ENCODE data around the gene C3orf20. TPM values are rescaled to one million over a fixed set of nuclear protein-coding genes. Genes with fewer than 3 reads are reported as not detected.
A peak's percentile ranks its signal among the peaks of the same experiment; 100 is the strongest.

C3orf20 gene
- total RNA-seq, 1 donor from 2014 or later, result not detected

DNA sequence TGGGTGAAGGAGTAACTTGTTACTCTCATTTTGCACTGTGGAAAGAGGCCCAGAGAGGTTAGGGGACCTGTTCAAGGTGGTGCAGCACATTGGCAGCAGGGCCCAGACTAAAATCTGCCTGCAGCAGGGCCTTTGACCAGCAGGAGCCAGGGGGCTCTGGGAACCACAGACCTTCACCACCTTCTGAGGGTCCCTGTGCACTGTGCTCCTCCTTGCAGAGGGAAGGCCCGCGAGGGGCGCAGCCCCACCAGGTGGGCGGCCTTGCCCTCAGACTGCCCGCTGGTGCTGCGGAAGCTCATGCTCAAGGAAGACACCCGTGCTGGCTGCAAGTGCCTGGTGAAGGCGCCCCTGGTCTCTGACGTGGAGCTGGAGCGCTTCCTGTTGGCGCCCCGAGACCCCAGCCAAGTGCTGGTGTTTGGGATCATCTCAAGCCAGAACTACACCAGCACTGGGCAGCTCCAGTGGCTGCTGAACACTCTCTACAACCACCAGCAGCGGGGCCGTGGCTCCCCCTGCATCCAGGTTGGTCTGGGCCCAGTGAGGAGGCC lies 82.3 kb downstream of the C3orf20 start:
- DNase-seq (ENCODE audit: low spot score), result no peak

DNA sequence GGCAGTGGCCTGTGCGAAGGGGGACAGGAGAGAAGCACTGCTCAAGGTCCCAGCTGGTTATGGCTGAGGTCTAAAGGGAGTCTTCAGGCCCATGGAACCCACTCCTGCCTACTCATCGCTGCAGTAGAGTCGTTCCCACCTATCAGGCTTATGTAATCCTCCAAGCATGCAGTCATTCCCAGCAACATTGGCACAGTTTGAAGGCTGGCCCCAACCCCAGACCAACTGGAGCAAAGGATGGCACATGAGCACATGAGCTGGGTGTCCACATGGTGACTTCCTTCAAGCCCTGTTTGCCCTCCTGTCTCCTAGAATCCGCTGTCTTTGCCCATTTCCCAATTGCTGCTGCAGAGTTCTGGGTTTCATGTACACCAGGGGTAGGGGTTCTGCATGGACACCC lies 83.4 kb downstream of the C3orf20 start:
- no peak for DNase-seq (ENCODE audit: low spot score)

DNA sequence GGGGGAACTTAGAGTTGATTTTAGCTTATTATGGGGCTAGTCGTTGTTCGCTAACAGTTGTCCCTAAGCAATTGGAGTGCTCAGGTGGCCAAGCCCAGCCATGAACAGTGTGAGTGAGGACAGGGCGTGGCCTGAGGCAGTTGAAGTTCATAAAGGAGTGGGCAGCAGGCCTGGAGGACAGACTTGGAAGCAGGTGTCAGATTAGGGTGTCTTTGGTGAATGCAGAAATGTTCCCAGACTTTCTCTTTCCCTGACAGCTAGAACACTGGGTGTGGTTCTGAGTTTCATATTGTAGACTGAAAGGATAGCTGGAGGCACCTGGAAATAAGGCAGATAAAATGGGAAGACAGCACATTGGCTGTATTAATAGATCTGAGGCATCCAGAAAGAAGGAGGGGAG lies 84.0 kb downstream of the C3orf20 start:
- no peak for DNase-seq (ENCODE audit: low spot score)

DNA sequence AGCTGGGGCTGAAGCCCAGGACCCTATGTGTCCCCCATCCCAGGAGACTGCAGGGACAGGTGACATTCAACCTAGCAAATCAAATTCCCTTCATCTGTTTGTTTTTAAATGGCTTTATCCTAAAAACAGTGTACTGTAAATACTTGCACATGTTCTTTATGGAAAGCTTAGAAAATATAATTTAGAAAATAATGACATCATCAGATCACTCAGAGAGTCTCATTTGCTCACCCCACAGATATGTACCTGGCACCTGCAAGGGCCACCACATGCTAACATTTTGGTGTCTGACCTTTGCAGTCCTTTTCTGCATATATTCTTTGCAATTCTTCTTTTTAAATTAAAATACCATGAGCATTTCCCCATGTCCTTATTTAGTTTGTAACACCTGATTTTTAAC lies 85.2 kb downstream of the C3orf20 start:
- no peak for DNase-seq (ENCODE audit: low spot score)

DNA sequence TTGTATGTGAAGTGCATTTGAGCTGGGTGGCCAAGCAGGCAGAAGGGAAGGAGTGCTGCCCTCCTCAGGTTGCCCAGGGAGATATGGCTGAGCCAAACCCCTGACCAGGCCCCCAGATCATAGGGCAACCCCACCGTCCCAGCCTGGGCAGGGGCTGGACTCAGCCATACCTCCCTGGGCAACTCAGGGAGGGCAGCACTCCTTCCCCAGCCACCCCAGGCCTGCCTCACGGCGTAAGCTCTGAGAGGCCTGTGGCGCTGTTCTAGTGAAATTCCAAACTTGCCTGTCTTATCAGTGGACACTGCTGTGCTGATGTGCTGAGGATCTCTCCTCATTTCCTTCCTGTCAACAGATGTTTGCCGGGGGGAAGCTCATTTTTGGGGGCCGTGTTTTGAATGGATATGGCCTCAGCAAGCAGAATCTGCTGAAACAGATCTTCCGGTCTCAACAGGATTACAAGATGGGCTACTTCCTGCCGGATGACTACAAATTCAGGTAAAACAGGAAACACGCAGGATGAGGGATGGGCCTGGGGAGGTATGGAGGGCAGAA lies 86.3 kb downstream of the C3orf20 start:
- peak; percentile 5 for DNase-seq (ENCODE audit: low spot score)

DNA sequence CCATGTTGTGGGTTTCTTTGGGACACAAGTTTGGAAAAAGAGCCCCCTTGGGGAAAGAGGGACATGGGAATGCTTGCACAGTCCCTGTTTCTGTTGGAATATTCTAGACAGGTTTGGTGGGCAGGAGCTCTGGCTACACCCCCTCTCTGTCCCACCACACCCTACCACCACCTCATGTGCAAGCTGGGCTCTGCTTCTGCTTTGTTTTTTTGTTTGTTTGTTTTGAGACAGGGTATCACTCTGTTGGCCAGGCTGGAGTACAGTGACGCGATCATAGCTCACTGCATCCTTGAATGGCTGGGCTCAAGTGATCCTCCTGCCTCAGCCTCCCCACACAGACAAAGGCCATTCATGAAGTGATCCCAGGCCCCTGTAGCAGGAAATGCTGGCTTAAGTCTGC lies 86.9 kb downstream of the C3orf20 start:
- DNase-seq (ENCODE audit: low spot score), result no peak

DNA sequence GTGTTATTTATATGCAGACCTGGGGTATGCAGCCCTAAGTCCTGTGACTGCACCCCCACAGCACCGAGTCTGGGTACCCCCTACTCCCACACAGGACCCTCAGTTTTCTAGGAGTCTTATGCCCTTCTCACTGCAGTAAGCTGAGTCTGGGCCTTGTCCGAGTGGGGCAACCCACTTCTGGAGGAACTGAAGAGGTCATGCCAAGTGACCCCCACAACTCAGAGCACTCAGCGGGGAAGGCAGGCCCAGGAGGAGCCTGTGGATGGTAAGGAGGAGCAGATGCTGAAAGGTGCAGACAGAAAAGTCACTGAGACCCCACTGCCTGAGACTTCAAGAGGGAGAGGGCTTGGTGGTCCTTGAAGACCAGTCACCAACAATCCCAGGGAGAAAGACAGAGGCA lies 87.8 kb downstream of the C3orf20 start:
- no peak for DNase-seq (ENCODE audit: low spot score)

DNA sequence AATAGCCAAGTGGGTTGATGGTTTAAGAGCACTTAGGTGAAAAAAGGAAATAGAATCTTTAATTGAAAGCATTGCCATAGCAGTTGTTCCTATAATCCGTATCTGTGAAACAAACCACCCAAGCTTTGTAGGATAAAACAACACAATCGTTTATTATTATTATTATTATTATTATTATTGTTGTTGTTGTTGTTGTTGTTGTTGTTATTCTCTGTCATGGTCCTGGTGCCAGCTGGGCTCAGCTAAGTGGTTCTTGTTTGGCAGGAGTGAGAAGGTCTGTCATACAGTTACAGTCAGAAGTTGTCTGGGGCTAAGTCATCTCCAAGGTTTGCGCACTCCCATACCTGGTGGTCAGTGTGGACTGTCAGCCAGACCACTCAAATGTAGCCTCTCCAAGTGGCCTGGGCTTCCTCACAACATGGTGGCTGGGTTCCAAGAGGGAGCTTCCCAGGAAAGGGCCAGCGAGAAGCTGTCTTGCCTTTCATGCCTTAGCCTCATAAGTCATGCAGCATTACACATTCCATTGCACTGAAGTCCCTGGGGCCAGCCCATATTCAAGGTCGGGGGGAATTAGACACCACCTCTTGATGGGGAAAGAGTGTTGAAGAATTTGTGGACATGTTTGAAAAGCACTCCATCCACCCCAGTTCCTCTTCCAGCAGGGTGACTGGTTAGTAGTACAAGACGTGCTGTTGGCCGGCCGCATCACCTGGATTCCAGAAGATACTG lies 89.6 kb downstream of the C3orf20 start:
- no peak for DNase-seq (ENCODE audit: low spot score)

DNA sequence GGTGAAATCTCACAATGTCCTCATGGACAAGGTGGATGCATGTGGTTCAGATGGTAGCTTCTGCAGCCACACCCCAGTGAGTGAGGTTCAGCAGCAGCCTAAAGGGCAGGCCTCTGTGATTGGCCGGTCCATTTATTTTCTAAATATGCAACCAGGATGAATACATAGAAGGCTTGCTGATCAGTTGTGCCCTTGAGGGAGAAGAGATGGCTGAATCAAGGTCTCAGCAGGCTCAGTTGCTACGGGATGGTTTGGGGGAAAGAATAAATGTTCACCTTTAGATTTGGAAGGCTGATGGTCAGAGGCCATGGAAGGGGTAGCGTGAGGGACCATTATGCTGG lies 90.1 kb downstream of the C3orf20 start:
- DNase-seq (ENCODE audit: low spot score), result no peak

DNA sequence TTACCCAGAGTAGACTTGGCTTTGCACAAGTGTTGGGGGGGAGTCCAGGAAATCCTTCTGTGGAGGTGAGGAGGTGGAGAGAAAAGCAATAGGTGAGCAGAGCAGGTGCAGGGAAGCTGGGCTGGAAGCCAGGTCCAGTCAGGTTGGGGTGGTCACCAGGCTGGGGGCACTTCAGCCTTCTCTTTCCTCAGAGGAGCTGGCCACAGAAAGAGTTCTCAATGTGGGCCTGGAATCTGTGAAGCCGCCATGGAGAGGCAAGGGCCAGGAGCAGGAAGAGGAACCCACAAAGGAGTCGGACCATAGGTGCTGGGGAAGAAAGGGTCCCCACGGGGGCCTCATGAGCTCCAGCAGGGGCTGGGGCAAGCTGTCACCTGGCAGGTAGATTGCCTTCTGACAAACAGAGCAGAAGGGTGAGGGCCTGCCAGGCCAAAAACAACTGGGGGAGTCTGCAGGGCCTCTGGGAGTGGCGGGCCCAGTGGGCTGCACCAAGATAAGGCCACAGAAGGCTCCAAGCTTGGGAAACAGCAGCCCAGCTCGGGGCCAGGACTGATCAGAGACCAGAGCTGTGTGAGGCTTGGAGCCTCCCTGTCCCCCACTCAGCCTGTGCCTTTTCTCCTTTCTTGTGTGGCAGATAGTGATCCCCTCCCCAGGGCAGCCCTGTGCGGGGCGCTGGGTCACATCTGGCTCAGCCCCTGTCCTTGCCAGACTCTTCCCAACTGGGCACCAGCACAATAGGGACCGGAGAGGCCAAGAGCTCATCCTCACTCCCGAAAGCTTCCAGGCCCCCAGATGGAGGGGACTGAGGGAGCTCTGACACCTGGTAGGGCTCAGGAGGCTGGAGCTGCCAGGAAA lies 90.9 kb downstream of the C3orf20 start:
- DNase-seq (ENCODE audit: low spot score), result no peak

DNA sequence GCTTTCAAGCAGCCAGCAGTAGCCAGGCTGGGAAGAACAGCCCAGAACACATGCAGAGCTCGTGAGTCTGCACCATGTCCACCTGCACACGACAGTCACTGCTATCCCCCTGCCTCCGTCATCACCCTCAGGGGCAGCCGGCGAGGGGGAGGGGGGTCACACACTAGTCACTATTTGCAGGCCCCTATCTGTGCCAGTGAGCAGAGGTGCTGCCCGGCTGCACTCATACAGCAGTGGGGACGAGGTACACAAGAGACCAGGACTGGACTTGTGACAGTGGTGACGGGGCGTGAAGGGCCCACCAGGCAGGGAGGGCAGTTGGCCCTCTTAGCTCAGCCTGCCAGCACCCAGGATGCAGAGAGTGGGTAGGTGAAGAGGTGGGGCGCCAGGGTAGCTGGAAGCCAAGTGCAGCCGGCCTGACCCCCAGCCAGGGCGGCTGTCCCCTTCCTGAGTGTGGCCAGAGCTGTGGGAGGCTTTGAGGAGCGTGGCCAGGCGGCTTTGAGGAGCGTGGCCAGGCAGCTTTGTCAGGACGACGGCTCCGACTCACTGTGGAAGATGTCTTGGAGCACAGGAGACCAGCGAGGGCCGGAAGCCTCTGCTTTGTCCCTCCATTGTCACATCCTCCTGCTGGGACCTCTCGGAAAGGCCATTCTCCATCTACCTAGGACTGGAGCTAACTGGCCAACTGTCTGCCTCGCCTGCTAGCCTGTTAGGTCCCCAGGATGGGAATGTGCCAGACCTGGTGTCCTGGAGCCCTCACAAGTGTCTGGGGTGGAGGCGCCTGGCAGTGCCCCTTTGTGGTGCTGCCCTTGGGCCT lies 91.7 kb downstream of the C3orf20 start:
- no peak for DNase-seq (ENCODE audit: low spot score)

DNA sequence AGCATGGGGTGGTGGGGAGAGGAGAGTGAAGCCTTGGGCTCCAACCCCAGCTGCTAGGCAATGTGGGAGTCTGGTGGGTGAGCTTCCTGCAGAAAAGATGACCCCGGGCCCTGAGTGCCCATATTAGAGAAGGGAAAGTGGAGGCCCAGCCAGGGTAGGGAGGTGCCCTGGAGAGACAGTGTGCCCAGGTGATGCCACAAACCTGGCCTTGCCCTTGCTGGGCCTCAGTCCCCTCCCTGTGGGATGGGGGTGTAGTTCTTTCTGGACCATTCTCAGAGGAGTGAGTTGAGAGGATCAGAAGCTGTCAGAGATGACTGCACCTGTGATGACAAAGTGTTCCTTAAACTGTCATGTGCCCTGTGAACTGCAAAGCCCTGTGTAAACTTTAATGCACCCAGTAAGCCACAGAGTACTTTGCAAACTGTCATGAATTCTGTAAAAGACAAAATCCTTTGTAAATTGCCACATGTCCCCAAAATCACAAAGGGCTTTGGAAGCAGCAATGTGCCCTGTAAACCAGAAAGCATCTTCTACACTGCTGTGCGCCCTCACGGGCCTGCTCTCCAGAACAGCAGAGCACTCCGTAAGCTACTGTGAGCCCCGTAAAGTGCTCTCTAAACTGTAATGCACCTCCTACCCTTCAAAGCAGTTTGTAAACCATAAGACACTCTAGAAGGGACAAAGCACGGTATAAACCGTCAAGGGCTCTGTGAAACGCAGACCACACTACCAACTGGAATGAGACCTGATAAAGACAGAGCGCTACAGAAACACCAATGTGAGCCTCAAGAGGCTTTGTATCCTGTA lies 92.5 kb downstream of the C3orf20 start:
- no peak for DNase-seq (ENCODE audit: low spot score)

DNA sequence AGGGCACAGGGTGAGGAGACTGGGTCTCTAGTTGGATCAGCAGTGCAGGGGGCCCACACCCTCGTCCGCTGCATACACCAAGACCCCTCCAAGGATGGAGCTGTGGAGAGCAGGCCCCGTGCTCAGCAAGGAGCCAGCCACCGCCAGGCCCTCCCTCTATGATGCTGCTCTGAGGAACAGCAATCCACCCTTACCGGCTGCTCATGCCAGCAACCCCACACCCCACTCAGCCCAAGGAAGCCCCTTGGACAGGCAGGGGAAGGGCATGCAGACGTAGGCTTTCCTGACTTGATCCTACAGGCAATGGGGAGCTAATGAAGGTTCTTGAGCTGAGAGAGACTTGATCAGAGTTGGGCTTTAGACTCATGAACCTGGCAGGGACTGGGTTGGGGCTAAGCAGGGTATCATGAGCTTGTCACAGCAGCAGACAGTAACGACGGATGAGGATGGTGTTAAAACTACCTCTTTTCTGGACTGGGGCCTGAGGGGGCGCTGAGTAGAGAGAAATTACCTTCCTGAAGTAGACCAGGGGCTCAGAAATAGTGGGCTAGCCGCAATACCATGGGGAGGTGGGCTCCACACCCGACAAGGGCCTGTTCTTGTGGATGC lies 93.3 kb downstream of the C3orf20 start:
- DNase-seq (ENCODE audit: low spot score), result no peak

DNA sequence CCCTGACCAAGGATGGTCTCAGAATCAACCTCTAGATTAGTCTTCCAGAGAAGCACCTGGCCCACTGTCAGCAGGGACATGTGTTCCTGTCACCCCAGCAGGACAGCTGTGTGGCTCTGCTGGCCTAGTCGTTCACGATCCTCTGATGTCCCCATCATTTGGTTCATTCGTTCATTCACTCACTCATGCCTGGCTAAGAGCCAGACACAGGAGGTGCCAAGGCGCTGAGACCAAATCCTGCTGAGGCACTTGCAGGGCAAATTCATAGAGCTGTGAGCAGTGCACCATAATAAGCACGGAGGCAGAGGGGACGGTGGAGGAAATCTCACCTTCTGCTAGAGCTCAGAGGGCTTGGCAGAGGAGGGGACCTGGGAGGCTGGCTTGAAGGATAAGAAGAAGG lies 93.9 kb downstream of the C3orf20 start:
- no peak for DNase-seq (ENCODE audit: low spot score)

DNA sequence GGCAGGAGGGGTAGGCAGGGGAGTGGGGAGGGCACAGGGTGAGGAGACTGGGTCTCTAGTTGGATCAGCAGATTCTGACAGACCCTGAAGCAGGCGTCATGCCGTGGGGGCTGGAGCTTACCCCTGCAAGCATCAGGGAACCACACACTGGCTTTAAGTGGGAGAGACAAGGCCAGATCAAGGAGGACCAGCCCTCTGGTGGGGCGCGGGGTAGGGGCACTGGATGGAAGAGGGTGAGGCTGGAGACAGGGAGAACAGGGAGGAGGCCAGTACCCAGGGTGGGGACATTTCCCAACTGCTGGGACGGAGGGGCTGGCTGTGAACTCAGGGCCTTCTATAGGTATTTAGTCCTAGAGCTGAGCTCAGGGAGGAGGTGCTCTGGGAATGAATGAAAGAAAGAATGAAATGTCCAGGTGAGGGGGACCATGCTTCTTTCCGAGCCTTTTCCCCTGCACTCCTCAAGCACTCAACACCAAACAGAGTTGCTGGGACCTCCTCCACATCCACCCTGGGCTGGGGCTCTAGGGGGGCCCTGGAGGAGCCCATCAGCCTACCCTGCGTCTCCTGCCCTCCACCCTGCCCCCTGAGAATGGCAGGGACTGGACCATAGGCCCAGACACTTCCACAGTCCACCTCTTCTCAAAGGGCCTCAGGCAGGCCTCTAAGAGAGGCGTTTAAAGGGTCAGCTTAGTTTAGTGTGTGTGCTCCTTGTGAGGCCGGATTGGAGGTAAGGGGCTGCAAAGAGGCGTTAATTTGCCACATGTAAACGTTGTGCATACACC lies 94.8 kb downstream of the C3orf20 start:
- DNase-seq (ENCODE audit: low spot score), result no peak

DNA sequence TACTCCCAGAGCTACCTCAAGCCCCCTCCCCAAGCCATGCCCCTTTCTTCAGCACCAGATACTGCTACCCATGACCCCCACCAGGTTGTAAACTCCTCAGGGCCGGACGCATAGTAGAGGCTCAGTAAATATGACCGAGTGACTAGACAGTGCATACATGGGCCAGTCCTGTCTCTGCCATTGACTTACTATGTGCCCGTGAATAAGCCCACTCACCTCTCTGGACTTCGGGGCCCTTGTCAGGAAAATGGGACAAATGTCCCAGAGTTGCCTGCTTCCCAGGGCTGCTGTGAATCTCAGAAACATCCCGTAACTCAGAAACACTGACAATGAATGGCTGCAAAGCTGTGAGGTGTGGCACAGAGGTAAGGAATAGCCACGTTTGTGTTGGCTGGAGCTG lies 95.7 kb downstream of the C3orf20 start:
- no peak for DNase-seq (ENCODE audit: low spot score)

DNA sequence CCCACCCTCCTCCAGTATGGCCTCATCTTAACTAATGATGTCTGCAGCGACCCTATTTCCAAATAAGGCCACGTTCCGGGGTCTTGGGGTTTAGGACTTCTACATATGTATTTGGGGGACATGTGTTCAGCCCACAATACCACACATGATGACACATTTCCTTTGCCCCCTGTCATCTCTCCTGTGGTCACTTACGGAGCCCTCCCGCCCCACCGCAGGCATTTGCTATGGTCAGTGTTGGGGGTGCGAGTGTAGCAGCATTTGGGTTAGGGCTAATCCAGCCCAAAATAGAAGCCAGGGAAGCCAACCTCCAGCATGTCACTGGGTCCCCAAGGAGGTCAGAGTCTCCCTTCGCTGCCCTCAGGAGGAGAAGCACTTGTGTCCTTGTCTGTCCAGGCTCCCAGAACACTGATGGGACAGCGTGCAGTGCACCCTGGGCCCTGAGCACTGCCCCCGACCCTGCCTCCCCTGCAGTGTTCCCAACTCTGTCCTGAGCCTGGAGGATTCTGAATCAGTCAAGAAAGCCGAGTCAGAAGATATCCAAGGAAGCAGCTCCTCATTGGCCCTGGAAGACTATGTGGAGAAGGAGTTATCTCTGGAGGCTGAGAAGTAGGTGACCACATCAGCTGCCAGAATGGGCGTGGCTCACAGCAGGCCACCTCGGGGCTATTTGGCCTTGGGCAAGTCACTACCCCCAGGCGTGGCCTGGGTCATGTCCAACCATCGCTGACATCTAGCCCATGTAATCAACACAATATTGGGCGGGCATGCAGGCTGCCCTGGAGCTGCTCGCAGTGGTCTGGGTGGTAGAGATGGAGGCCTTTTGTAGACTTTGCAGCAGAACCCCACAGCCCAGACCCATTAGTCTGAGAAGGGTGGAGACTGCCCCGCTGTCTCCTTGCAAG lies 96.9 kb downstream of the C3orf20 start:
- DNase-seq (ENCODE audit: low spot score), result no peak

DNA sequence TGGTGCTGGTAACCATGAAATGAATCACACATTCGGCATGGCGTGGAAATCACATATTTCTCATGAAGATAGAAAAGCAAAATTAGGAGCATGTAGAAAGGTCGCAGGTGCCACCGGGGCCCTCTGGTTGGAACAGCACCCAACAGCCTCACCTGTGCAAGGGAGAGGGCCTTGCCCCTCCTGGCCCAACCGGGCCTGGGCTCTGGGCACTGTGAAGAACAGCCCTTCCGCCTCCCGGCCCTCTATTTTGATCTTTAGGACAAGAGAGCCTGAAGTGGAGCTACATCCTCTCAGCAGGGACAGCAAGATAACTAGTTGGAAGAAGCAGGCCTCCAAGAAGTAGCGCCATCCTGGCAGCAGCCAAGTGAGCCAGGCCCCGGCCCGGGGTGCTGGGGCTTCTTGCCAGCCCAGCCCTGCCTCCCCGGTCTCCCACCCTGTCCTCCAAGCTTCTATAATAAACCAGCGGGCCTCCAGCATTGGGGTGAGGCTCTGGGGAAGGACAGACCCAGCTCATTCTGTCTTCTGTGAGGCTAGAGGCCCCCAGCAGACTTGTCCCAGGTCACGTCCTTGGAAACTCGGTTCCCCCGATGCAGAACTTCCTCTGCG lies 97.7 kb downstream of the C3orf20 start:
- DNase-seq (ENCODE audit: low spot score), result no peak

Data from umbilical cord (tissue), 2 donors.